Measurements from ENCODE around the gene SOX13.

- TF ChIP-seq CTCF (IDR thresholded peaks at IDR 0.05), result no peak
- no peak for TF ChIP-seq POLR2A (IDR thresholded peaks at IDR 0.05)
These were observed 21.7 kb upstream of the SOX13 start for GRCh38 chr1:204051258-204051657.
